HK-2 (cell line): ENCODE results near the gene LTBP1.

Source experiments
- DNase-seq: peaks from one replicate; pipeline ENCODE4 v3.0.0-alpha.2; 2018; ENCODE audit not compliant: unreplicated experiment

Gene LTBP1

DNA sequence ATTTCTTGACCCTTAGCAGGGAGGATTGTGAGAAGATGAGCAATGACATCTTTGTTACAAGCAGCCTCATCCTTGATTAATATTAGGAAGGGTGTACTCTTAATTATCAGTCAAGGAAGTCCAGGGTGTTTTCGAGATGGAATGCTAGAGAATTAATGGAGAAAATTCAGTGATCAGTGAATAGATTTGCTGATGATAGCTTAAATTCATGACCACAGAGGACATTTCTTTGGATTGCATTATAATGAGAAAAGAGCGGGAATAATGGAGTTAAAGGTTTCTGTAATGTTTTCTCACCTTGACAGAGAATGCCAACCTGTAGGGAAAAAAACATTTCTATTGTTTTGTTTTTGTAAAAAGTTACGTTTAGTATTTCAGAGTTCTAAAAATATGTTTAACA lies 249.9 kb downstream of the LTBP1 start:
- no peak for DNase-seq

DNA sequence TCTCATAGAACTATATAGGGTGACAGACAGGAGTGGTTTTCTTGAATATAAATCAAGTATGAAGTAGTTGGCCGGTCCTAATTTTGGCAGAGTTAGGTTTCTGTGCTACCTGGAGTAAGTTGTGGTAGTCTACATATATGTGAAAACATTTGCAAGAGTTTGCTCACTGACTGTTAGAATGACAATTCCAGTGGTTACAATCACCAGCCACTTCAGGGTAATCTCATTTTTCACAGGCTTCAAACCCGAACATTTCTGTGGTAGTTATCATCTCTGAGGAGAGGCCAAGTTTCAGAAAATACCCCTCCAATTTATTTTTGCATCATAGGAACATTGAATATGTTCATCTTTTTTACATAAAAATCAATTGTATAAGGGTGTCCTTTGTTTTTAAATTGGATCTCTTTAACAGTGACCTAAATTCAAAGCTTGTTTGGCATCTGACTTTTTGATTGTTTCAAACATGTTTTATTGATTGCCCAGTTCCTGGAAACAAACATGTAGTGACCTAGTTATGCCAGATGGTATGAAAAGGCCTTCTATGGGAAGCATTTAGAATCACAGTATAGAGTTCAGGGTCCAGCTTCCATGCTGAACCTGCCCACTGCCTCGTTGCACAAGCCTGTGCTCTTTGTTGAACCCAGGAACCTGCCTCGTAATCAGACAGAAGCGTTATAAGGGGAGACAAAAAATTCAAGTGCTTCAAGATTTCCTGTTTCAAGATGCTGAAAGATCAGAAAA lies 250.6 kb downstream of the LTBP1 start:
- no peak for DNase-seq

DNA sequence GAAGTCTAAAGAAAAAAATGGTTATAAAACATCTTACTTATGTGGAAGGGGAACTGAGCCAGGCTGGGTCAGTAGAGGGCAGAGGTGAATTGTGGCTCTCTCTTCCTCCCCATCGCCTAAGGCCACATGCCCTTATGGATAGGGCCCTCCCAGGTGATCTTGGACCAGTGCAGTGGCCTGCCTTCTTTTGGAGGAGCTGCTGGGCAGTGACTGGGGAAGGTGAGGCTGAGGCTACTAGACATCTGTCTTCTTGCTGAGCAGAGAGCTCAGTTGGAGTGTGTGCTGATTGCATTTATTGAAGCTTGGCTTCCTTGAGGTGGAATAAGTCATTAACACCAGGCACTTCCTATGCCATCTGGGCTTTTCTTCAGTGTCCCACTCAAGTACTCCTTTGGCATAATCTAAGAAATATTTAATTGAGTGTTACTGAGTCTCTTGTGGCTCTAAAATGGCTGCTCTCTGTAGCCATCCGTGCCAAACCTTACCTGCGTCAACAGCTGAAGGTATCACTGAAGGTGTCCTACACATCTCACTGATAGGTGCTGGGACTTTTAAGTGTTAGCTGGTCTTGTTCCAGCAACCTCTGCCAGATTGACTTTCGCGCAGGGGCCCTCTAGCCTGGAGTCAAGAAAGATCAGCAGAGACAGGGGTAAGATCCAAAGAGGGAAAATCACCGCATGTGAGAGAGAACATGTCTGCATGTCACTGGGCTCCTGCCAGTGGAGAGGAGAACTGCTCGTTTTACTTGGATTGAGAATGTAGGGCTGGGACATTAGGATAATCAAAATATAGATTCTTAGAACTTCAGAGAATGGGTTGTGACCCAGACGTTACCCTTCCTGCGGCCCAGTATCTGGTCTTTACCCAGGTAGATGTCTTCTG lies 256.1 kb downstream of the LTBP1 start:
- no peak for DNase-seq

GRCh38 chr2:33204945-33205344 lies 258.2 kb downstream of the LTBP1 start:
- no peak for DNase-seq

DNA sequence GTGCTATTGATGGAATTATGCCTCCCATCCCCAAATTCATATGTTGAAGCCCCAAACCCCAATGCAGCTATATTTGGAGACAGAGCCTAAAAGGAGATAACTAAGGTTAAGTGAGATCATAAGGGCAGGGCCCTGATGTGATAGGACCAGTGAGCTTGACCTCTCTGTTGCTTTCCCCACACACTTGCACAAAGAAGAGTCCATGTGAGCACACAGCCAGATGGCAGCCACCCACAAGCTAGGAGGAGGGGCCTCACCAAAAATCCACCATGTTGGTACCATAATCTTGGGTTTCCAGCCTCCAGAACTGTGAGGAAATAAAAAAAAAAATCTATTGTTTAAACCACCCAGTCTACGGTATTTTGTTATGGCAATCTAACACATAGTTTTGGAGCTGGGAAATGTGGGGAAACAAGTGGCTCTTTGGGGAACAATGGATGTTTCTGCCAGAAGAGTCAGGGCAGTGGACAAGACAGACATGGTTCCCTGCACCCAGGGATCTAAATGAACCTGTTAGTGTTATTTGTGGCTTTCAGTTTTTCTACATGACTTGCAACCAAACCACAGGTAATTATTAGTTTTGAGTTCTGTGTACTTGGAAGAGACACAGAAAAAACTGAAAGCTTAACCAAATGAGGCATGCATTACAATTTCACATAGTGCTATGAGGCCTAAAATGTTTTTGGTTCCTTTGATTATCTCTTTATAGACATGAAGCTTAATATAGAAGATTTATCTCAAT lies 259.1 kb downstream of the LTBP1 start:
- no peak for DNase-seq

GRCh38 chr2:33207151-33207740 lies 260.5 kb downstream of the LTBP1 start:
- DNase-seq: no peak

- DNase-seq: no peak
These were observed 261.6 kb downstream of the LTBP1 start for GRCh38 chr2:33208400-33208799.

GRCh38 chr2:33209976-33210375 lies 263.2 kb downstream of the LTBP1 start:
- no peak for DNase-seq

- DNase-seq: peak; percentile 36
These were observed 263.9 kb downstream of the LTBP1 start for GRCh38 chr2:33210626-33211025.

GRCh38 chr2:33212151-33212550 lies 265.4 kb downstream of the LTBP1 start:
- no peak for DNase-seq

DNA sequence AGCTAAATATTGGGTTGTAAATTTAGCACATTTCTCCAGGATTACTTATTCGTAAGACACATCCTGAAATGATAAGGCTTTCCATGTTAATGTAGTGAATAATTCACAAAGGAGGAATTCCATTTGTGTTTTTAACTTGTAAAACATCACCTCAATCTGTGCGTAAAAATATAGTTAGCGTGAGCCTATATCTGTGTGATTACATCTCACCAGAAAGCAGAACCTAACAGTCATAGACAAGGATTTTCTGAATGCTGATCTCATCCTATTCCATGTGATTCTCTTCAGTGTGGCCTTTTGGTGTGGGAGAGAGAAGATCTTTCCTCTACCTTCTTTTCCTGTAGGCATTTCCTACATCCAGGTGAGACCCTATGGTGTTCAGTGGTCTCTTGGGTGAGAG lies 266.5 kb downstream of the LTBP1 start:
- no peak for DNase-seq

- DNase-seq: no peak
These were observed 266.9 kb downstream of the LTBP1 start for GRCh38 chr2:33213648-33214047.

- no peak for DNase-seq
These were observed 267.7 kb downstream of the LTBP1 start for GRCh38 chr2:33214436-33214835.

DNA sequence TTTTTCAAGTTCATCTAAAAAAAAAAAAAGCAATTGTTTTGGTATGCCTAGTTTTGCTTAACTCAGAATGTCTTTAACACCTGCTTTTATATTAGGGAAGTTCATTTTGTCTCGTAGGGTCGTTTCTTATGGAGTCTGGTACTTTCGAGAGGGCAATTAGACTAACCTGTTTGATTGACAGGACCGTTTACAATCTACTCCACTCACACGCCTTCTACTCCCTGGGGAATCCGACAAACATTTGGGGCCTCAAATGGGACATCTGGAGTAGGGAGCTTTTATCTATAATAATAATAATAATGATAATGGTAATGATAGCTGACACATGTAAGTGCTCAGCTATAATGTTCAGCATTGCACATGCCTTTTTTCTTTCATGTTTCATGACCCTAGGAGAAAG lies 268.1 kb downstream of the LTBP1 start:
- no peak for DNase-seq

DNA sequence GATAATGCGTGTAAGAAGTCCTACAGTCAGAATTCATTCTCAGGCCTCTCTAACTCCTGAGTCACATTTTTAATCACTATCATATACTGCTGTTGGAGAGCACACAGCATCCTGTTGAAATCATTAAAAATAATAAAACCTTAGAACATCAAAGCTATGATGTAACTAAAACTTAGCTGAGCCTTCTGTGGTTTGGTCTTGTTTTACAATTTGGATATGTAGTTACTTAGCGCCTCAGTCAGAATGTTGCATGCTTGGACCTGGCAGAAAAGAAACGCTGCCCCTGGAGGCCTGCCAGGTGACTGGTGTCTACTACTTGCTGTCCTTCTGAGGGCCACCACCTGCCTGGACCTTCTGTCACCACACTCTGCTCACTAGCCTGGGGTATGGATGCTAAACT lies 268.5 kb downstream of the LTBP1 start:
- DNase-seq: no peak

DNA sequence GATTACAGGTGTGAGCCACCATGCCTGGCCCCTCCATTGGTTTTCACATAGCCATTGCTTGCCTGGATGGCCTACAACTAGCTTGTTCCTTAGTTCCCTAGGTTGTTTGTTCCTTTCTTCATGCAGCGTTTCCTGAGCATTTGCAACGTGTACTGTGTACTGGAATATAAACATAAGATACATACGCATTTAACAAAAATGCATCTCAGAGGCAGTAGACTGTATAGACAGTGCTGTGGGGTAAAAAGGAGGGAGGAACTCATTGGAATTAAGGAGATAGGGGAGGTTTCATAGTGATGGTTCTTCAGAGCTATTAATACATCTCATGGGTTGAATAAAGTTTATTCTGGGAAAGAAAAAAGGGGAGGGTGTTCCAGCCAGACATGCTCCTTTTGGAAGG lies 269.2 kb downstream of the LTBP1 start:
- no peak for DNase-seq

DNA sequence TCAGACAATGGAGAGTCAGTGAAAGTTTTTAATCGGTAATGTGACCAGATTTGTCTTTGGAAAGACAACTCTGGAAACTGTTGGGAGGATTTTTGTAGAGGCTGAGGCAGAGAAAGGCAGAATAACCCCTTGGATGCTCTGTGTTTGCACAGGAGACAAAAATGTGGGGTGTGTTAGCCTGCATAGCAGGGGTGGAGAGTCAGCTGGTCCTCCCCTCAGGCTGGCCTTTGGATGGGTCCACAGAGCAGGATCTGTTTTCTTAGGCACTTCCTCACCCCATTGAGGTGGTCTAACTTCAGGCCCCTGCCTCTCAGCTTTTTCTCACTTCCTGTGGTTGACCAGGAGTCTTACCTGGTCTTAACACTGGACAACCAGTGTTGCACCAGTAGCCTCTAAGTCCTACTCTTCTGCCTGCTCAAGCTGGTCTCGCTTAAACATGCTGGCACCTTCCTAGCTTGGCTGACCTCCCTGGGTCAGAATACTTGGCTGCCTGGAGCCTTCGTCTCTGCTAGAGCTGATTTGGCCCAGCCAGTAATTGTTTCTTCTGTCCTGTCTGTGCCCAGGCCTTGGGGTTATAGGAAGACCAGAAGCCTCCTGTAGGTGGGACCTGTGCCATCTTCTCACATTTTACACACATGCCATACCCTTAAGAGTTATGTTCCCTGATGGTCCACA lies 269.9 kb downstream of the LTBP1 start:
- DNase-seq: no peak

DNA sequence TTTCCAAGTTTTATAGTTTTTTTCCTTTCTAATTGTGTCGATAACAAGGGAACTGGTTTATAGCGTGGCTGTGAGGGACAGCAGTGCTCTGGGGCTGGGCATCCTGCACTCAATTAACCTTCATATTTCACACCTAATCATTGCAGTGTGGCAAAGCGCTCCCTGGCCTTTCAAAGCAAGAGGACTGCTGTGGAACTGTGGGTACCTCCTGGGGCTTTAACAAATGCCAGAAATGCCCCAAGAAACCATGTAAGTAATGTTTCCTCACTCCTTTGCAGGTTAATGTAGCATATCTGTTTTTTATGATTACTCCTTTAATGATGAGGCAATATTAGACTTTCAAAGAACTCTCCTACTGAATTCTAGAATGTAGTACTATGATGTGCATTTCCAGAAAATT lies 270.7 kb downstream of the LTBP1 start:
- no peak for DNase-seq

DNA sequence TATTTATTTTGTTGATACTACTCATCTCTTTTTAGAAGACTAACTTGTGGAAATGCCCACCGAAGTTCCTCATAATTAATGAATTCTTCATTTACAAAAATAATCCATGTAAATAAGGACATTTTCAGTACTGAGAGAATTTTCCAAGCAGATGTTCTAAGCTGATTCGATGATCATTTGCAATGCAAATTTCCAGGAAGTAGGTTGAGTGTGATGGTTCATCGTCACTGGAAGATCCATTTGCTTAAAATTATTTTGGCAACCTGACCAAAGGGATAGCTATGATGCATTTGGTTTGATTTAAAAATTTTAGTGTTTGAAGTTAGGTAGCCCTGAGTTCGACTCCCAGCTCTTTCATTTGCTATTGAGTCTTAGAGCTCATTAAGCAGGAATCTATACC lies 272.4 kb downstream of the LTBP1 start:
- no peak for DNase-seq

GRCh38 chr2:33219850-33220275 lies 273.1 kb downstream of the LTBP1 start:
- DNase-seq: no peak

GRCh38 chr2:33220533-33220932 lies 273.8 kb downstream of the LTBP1 start:
- no peak for DNase-seq
